GM08714 (cell line): ENCODE results near the gene RASGRF1.

Source experiments
- H3K4me3 ChIP-seq: fragments of 200-500 bp; sonication (Bioruptor generic); 2 replicates; pipeline ENCODE4 v1.5.1; 2014; ENCODE audit warnings: mild to moderate bottlenecking, low read length, inconsistent platforms
- ZNF274 ChIP-seq: IDR thresholded peaks from 2 replicates; pipeline ENCODE4 v1.6.1; 2012; ENCODE audit warnings: mild to moderate bottlenecking, low read depth, low read length

RASGRF1 gene

GRCh38 chr15:79065706-79066376 is 24.7 kb downstream of the RASGRF1 start:
- no peak overlapping the region for H3K4me3 ChIP-seq
- TF ChIP-seq ZNF274, result no peak

GRCh38 chr15:79065361-79065705 is 25.2 kb downstream of the RASGRF1 start:
- H3K4me3 ChIP-seq, result no peak overlapping the region
- no peak for TF ChIP-seq ZNF274

GRCh38 chr15:79064496-79064895 is 26.1 kb downstream of the RASGRF1 start:
- no peak overlapping the region for H3K4me3 ChIP-seq
- TF ChIP-seq ZNF274, result no peak

- no peak overlapping the region for H3K4me3 ChIP-seq
- no peak for TF ChIP-seq ZNF274
Observed at GRCh38 chr15:79060175-79060574, 30.4 kb downstream of the RASGRF1 start.

GRCh38 chr15:79059081-79059572 is 31.5 kb downstream of the RASGRF1 start:
- TF ChIP-seq ZNF274, result no peak
- H3K4me3 ChIP-seq, result no peak overlapping the region

GRCh38 chr15:79058260-79058850 is 32.2 kb downstream of the RASGRF1 start:
- H3K4me3 ChIP-seq, result no peak overlapping the region
- TF ChIP-seq ZNF274, result no peak

GRCh38 chr15:79057050-79057449 is 33.5 kb downstream of the RASGRF1 start:
- no peak for TF ChIP-seq ZNF274
- H3K4me3 ChIP-seq, result no peak overlapping the region

- TF ChIP-seq ZNF274, result no peak
- no peak overlapping the region for H3K4me3 ChIP-seq
Observed at GRCh38 chr15:79054350-79054749, 36.2 kb downstream of the RASGRF1 start.

GRCh38 chr15:79053894-79054293 is 36.7 kb downstream of the RASGRF1 start:
- TF ChIP-seq ZNF274, result no peak
- H3K4me3 ChIP-seq, result no peak overlapping the region

- TF ChIP-seq ZNF274, result no peak
- H3K4me3 ChIP-seq, result no peak overlapping the region
Observed at GRCh38 chr15:79051941-79052731, 38.4 kb downstream of the RASGRF1 start.

- H3K4me3 ChIP-seq, result no peak overlapping the region
- TF ChIP-seq ZNF274, result no peak
Observed at GRCh38 chr15:79051029-79051428, 39.6 kb downstream of the RASGRF1 start.

GRCh38 chr15:79050341-79050740 is 40.2 kb downstream of the RASGRF1 start:
- TF ChIP-seq ZNF274, result no peak
- H3K4me3 ChIP-seq, result no peak overlapping the region

- no peak for TF ChIP-seq ZNF274
- H3K4me3 ChIP-seq, result no peak overlapping the region
Observed at GRCh38 chr15:79049416-79049815, 41.2 kb downstream of the RASGRF1 start.

GRCh38 chr15:79047676-79048439 is 42.7 kb downstream of the RASGRF1 start:
- no peak for TF ChIP-seq ZNF274
- no peak overlapping the region for H3K4me3 ChIP-seq
